AG09309 (cell line): Measurements from ENCODE around the gene DDR2.

ENCODE experiments used
- DNase-seq: peaks from one replicate; pipeline ENCODE4 v3.0.0-alpha.2; 2010; ENCODE audit warnings: low read depth
- H3K4me3 ChIP-seq: 2 replicates; pipeline ENCODE4 v1.5.1; 2011; ENCODE audit warnings: mild to moderate bottlenecking, low read depth, low read length, moderate library complexity; ENCODE audit not compliant: control insufficient read depth
- CTCF ChIP-seq: IDR thresholded peaks from 2 replicates; pipeline ENCODE4 v1.5.1; 2011; ENCODE audit warnings: mild to moderate bottlenecking, low read depth, low read length, inconsistent platforms; ENCODE audit not compliant: insufficient read depth, control insufficient read depth; ENCODE audit errors: missing control alignments

Gene DDR2

GRCh38 chr1:162639718-162640117 is 7.5 kb downstream of the DDR2 start:
- DNase-seq = no peak
- TF ChIP-seq CTCF = no peak
- no peak overlapping the region for H3K4me3 ChIP-seq

GRCh38 chr1:162641114-162641513 is 8.8 kb downstream of the DDR2 start:
- no peak overlapping the region for H3K4me3 ChIP-seq
- no peak for TF ChIP-seq CTCF

GRCh38 chr1:162644986-162645314 is 12.7 kb downstream of the DDR2 start:
- no peak for TF ChIP-seq CTCF
- DNase-seq = no peak
- no peak overlapping the region for H3K4me3 ChIP-seq

More at GRCh38 chr1:162641114-162641513, 8.8 kb downstream of the DDR2 start:
- DNase-seq = no peak

- no peak for TF ChIP-seq CTCF
- no peak for DNase-seq
- H3K4me3 ChIP-seq = no peak overlapping the region
Measured at GRCh38 chr1:162645666-162646065, 13.4 kb downstream of the DDR2 start.

GRCh38 chr1:162649583-162649982 is 17.3 kb downstream of the DDR2 start:
- DNase-seq = no peak
- no peak overlapping the region for H3K4me3 ChIP-seq
- no peak for TF ChIP-seq CTCF

GRCh38 chr1:162654915-162655620 is 22.8 kb downstream of the DDR2 start:
- no peak overlapping the region for H3K4me3 ChIP-seq
- TF ChIP-seq CTCF = no peak
- no peak for DNase-seq
